H9 (cell line): ENCODE results near the gene IRX5. TPM values are rescaled to one million over a fixed set of nuclear protein-coding genes. Genes with fewer than 3 reads are reported as not detected.

Experiments
- DNase-seq: peaks from one replicate; pipeline ENCODE4 v3.0.0-alpha.2; 2017
- H2AFZ ChIP-seq: one replicate; pipeline ENCODE4 v1.6.1; 2013; ENCODE audit warnings: mild to moderate bottlenecking, low read length, control low read depth, moderate library complexity
- H2AK5ac ChIP-seq: 2 replicates; pipeline ENCODE4 v1.6.1; 2013; ENCODE audit warnings: low read length, control low read depth, mixed read lengths; ENCODE audit not compliant: insufficient read length
- H2BK120ac ChIP-seq: one replicate; pipeline ENCODE4 v1.6.1; 2013; ENCODE audit warnings: low read depth, mild to moderate bottlenecking, low read length, control low read depth, inconsistent platforms; ENCODE audit not compliant: poor library complexity, severe bottlenecking
- H2BK12ac ChIP-seq: 2 replicates; pipeline ENCODE4 v1.6.1; 2013; ENCODE audit warnings: low read length, control low read depth, mixed read lengths, low read depth; ENCODE audit not compliant: insufficient read length
- H2BK15ac ChIP-seq: 2 replicates; pipeline ENCODE4 v1.6.1; 2013; ENCODE audit warnings: low read depth, low read length, control low read depth
- H2BK20ac ChIP-seq: one replicate; pipeline ENCODE4 v1.6.1; 2013; ENCODE audit warnings: low read depth, mild to moderate bottlenecking, low read length, control low read depth, inconsistent platforms; ENCODE audit not compliant: poor library complexity, severe bottlenecking
- H2BK5ac ChIP-seq: 2 replicates; pipeline ENCODE4 v1.6.1; 2013; ENCODE audit warnings: low read length, control low read depth, mixed read lengths; ENCODE audit not compliant: insufficient read length
- H3K14ac ChIP-seq: 2 replicates; pipeline ENCODE4 v1.6.1; 2013; ENCODE audit warnings: low read length, control low read depth; ENCODE audit not compliant: insufficient read depth
- H3K18ac ChIP-seq: 2 replicates; pipeline ENCODE4 v1.6.1; 2013; ENCODE audit warnings: low read depth, mild to moderate bottlenecking, mixed read lengths, low read length, control low read depth; ENCODE audit not compliant: insufficient read length
- H3K23ac ChIP-seq: 2 replicates; pipeline ENCODE4 v1.6.1; 2013; ENCODE audit warnings: low read length, control low read depth, mixed read lengths, low read depth; ENCODE audit not compliant: insufficient read length
- H3K23me2 ChIP-seq: 2 replicates; pipeline ENCODE4 v1.6.1; 2013; ENCODE audit warnings: low read depth, mild to moderate bottlenecking, mixed read lengths, low read length, control low read depth; ENCODE audit not compliant: insufficient read length, poor library complexity, severe bottlenecking
- H3K27ac ChIP-seq: 2 replicates; pipeline ENCODE4 v1.5.1; 2013; ENCODE audit warnings: low read length, control low read depth, mixed read lengths, low read depth; ENCODE audit not compliant: insufficient read length
- H3K27me3 ChIP-seq: 2 replicates; pipeline ENCODE4 v1.6.1; 2013; ENCODE audit warnings: low read length, control low read depth, inconsistent platforms; ENCODE audit not compliant: insufficient read depth
- H3K4ac ChIP-seq: 2 replicates; pipeline ENCODE4 v1.6.1; 2013; ENCODE audit warnings: low read depth, mild to moderate bottlenecking, control low read depth, inconsistent platforms, low read length, moderate library complexity
- H3K4me1 ChIP-seq: 2 replicates; pipeline ENCODE4 v1.6.1; 2013; ENCODE audit warnings: low read length, control low read depth, inconsistent platforms; ENCODE audit not compliant: insufficient read depth
- H3K4me2 ChIP-seq: 2 replicates; pipeline ENCODE4 v1.6.1; 2013; ENCODE audit warnings: low read length, control low read depth, mixed read lengths; ENCODE audit not compliant: insufficient read length, insufficient read depth
- H3K56ac ChIP-seq: 2 replicates; pipeline ENCODE4 v1.6.1; 2013; ENCODE audit warnings: low read depth, mild to moderate bottlenecking, mixed read lengths, low read length, control low read depth; ENCODE audit not compliant: insufficient read length
- H3K79me1 ChIP-seq: 2 replicates; pipeline ENCODE4 v1.6.1; 2013; ENCODE audit warnings: low read depth, mild to moderate bottlenecking, moderate library complexity, low read length, control low read depth, inconsistent platforms; ENCODE audit not compliant: insufficient read depth, poor library complexity, severe bottlenecking
- H3K79me2 ChIP-seq: 2 replicates; pipeline ENCODE4 v1.6.1; 2013; ENCODE audit warnings: low read length, control low read depth, inconsistent platforms; ENCODE audit not compliant: insufficient read depth
- H3K9ac ChIP-seq: 2 replicates; pipeline ENCODE4 v1.6.1; 2013; ENCODE audit warnings: low read length, control low read depth, mixed read lengths; ENCODE audit not compliant: insufficient read length; ENCODE audit errors: extremely low read depth
- H3K9me3 ChIP-seq: one replicate; pipeline ENCODE4 v1.6.1; 2013; ENCODE audit warnings: low read depth, low read length, inconsistent platforms; ENCODE audit not compliant: control insufficient read depth
- H3T11ph ChIP-seq: one replicate; pipeline ENCODE4 v1.6.1; 2013; ENCODE audit warnings: mild to moderate bottlenecking, low read length, control low read depth, inconsistent platforms
- H4K20me1 ChIP-seq: one replicate; pipeline ENCODE4 v1.6.1; 2013; ENCODE audit not compliant: control insufficient read depth, insufficient read length, insufficient read depth
- H4K5ac ChIP-seq: 2 replicates; pipeline ENCODE4 v1.6.1; 2013; ENCODE audit warnings: low read depth, mild to moderate bottlenecking, mixed read lengths, low read length, control low read depth; ENCODE audit not compliant: insufficient read length
- H4K8ac ChIP-seq: replicated peaks from 2 replicates; pipeline ENCODE4 v1.6.1; 2013; ENCODE audit warnings: low read length, control low read depth, mixed read lengths, low read depth; ENCODE audit not compliant: insufficient read length
- H4K91ac ChIP-seq: 2 replicates; pipeline ENCODE4 v1.6.1; 2013; ENCODE audit warnings: low read depth, mild to moderate bottlenecking, moderate library complexity, mixed read lengths, low read length, control low read depth; ENCODE audit not compliant: insufficient read length
- H3K27ac Mint-ChIP-seq, 3 experiments: 2 replicates in 2 of 3; 3 replicates in 1 of 3; pipeline ENCODE4 v1.8.0; 2020 to 2021; ENCODE audit warnings: mixed read lengths in 3 of 3, mild to moderate bottlenecking in 1 of 3, moderate library complexity in 1 of 3
- H3K27me3 Mint-ChIP-seq: 2 replicates; pipeline ENCODE4 v1.8.0; 2021; ENCODE audit warnings: low read depth, mild to moderate bottlenecking, moderate library complexity, mixed read lengths
- H3K36me3 Mint-ChIP-seq, 3 experiments: 2 replicates in 2 of 3; 3 replicates in 1 of 3; pipeline ENCODE4 v1.8.0; 2020 to 2021; ENCODE audit warnings: low read depth in 3 of 3, mixed read lengths in 3 of 3; ENCODE audit not compliant: insufficient read depth in 1 of 3
- H3K4me1 Mint-ChIP-seq, 2 experiments: 2 replicates each; pipeline ENCODE4 v1.8.0; 2020; ENCODE audit warnings: mixed read lengths in 2 of 2
- H3K4me3 Mint-ChIP-seq, 2 experiments: 2 replicates in 1 of 2; 3 replicates in 1 of 2; pipeline ENCODE4 v1.8.0; 2020 to 2021; ENCODE audit warnings: mild to moderate bottlenecking in 2 of 2, mixed read lengths in 2 of 2, moderate library complexity in 1 of 2
- H3K9me3 Mint-ChIP-seq, 2 experiments: 2 replicates in 1 of 2; 3 replicates in 1 of 2; pipeline ENCODE4 v1.8.0; 2020; ENCODE audit warnings: mild to moderate bottlenecking in 2 of 2, mixed read lengths in 2 of 2, moderate library complexity in 1 of 2
- CTCF ChIP-seq: fragments of 200-600 bp; sonication (generic); conservative IDR thresholded peaks from 3 replicates; pipeline ENCODE4 v1.8.0; 2021; ENCODE audit warnings: antibody characterized with exemption, mild to moderate bottlenecking
- WGBS: extraction: QIAGEN DNeasy Blood & Tissue Kit; methylation state at CpG from one replicate; pipeline ENCODE4 v1.1.7; 2013; ENCODE audit warnings: missing lambda C conversion rate, low lambda C conversion rate, mixed read lengths; ENCODE audit not compliant: insufficient read length; ENCODE audit errors: extremely low coverage; 5-methylcytosine and 5-hydroxymethylcytosine counted together
- total RNA-seq: library from RNA; stranded (reverse); gene quantifications from 2 replicates; pipeline ENCODE4 v1.2.1, GENCODE V29; 2021

IRX5 gene
- total RNA-seq, 1 experiment from 2014 or later, result 0.59 TPM

GRCh38 chr16:54911079-54911478 is 19.6 kb upstream of the IRX5 start:
- TF ChIP-seq CTCF, result no peak
- Mint-ChIP-seq H3K27me3 (no peaks in the 10 kb centered on the region), H3K36me3 (no peaks in the 10 kb centered on the region), H3K9me3 (no peaks in the 10 kb centered on the region), H3K4me1 (no peaks in the 10 kb centered on the region), H3K27ac (no peak overlapping the region), H3K4me3 (no peak overlapping the region)
- Histone ChIP-seq H3K79me2 (no peaks in the 10 kb centered on the region), H3K23ac (no peak overlapping the region), H3K56ac (no peak overlapping the region), H3K14ac (no peak overlapping the region), H2BK5ac (no peak overlapping the region), H2BK20ac (no peak overlapping the region), H3K4me2 (no peak overlapping the region), H2BK120ac (no peak overlapping the region), H3K27me3 (no peaks in the 10 kb centered on the region), H2AK5ac (no peak overlapping the region), H4K91ac (no peak overlapping the region), H4K5ac (no peak overlapping the region), H3K27ac (no peak overlapping the region), H3K9me3 (no peaks in the 10 kb centered on the region), H3K23me2 (no peaks in the 10 kb centered on the region), H3K79me1 (no peaks in the 10 kb centered on the region), H2BK15ac (no peak overlapping the region), H3K9ac (no peak overlapping the region), H2BK12ac (no peak overlapping the region), H3T11ph (no peak overlapping the region), H2AFZ (no peak overlapping the region), H3K4me1 (no peaks in the 10 kb centered on the region), H4K20me1 (no peaks in the 10 kb centered on the region), H4K8ac (no peak overlapping the region), H3K4ac (no peak overlapping the region), H3K18ac (no peak overlapping the region)
- no peak for DNase-seq
- WGBS, result no CpG with 5 or more reads among the region's 5 CpGs
